Astrocyte of the spinal cord (primary cell): Measurements from ENCODE around the gene ZEB1.

Experiments
- DNase-seq: peaks from one replicate; pipeline ENCODE4 v3.0.0; 2011; ENCODE audit warnings: low read depth, low spot score
- H3K4me3 ChIP-seq: 2 replicates; pipeline ENCODE4 v1.5.1; 2011; ENCODE audit warnings: low read depth, mild to moderate bottlenecking, low read length, moderate library complexity
- CTCF ChIP-seq: IDR thresholded peaks from 2 replicates; pipeline ENCODE4 v1.5.1; 2012; ENCODE audit warnings: low read depth, mild to moderate bottlenecking, low read length, inconsistent platforms
- in situ Hi-C: cut with HindIII; loops from 2 replicates; pipeline ENCODE4 v1.10.0; 2017; ENCODE audit warnings: low sequenced_read_pairs

The ZEB1 gene

GRCh38 chr10:31578951-31579350, 259.9 kb downstream of the ZEB1 start:
- TF ChIP-seq CTCF, result no peak
- DNase-seq, result no peak
- in situ Hi-C loops, result no loop called here
- H3K4me3 ChIP-seq, result no peak overlapping the region
